Measurements from ENCODE around the gene DNER.

Gene DNER

GRCh38 chr2:229679393-229680125, 34.8 kb downstream of the DNER start:
- Histone ChIP-seq H3K36me3 (ENCODE audit: insufficient read depth, insufficient read length, low read length) (no peaks in the 10 kb centered on the region), H3K9me3 (ENCODE audit: insufficient read depth, low read length) (no peaks in the 10 kb centered on the region), H3K4me1 (ENCODE audit: insufficient read depth, insufficient read length) (no peaks in the 10 kb centered on the region), H3K27me3 (ENCODE audit: insufficient read depth, insufficient read length) (no peaks in the 10 kb centered on the region), H3K4me3 (ENCODE audit: insufficient read length, low read depth) (no peak overlapping the region), H3K9ac (ENCODE audit: insufficient read length, low read depth) (no peak overlapping the region)
- no peak for DNase-seq (ENCODE audit: low read depth, low spot score)
- no peak for TF ChIP-seq SUZ12 (IDR thresholded peaks at IDR 0.05; ENCODE audit: extremely low read depth, insufficient read depth, insufficient read length)
- TF ChIP-seq YY1 (IDR thresholded peaks at IDR 0.05; ENCODE audit: insufficient read depth, insufficient read length), result no peak
- no peak for TF ChIP-seq ZNF274 (IDR thresholded peaks at IDR 0.05; ENCODE audit: low read depth, low read length)

GRCh38 chr2:229675569-229675968, 38.8 kb downstream of the DNER start:
- no peak for DNase-seq (ENCODE audit: low read depth, low spot score)
- H3K9me3 ChIP-seq (ENCODE audit: insufficient read depth, low read length), result no peaks in the 10 kb centered on the region
- H3K36me3 ChIP-seq (ENCODE audit: insufficient read depth, insufficient read length, low read length), result no peaks in the 10 kb centered on the region
- no peak overlapping the region for H3K4me3 ChIP-seq (ENCODE audit: insufficient read length, low read depth)
- H3K9ac ChIP-seq (ENCODE audit: insufficient read length, low read depth), result no peak overlapping the region
- no peak for TF ChIP-seq SUZ12 (IDR thresholded peaks at IDR 0.05; ENCODE audit: extremely low read depth, insufficient read depth, insufficient read length)
- TF ChIP-seq ZNF274 (IDR thresholded peaks at IDR 0.05; ENCODE audit: low read depth, low read length), result no peak
- no peak for TF ChIP-seq YY1 (IDR thresholded peaks at IDR 0.05; ENCODE audit: insufficient read depth, insufficient read length)
- H3K27me3 ChIP-seq (ENCODE audit: insufficient read depth, insufficient read length), result no peaks in the 10 kb centered on the region
- H3K4me1 ChIP-seq (ENCODE audit: insufficient read depth, insufficient read length), result no peaks in the 10 kb centered on the region

- Histone ChIP-seq H3K27me3 (ENCODE audit: insufficient read depth, insufficient read length) (no peaks in the 10 kb centered on the region), H3K9ac (ENCODE audit: insufficient read length, low read depth) (no peak overlapping the region), H3K4me1 (ENCODE audit: insufficient read depth, insufficient read length) (no peaks in the 10 kb centered on the region), H3K36me3 (ENCODE audit: insufficient read depth, insufficient read length, low read length) (no peaks in the 10 kb centered on the region), H3K9me3 (ENCODE audit: insufficient read depth, low read length) (no peaks in the 10 kb centered on the region), H3K4me3 (ENCODE audit: insufficient read length, low read depth) (no peak overlapping the region)
- no peak for TF ChIP-seq YY1 (IDR thresholded peaks at IDR 0.05; ENCODE audit: insufficient read depth, insufficient read length)
- no peak for TF ChIP-seq ZNF274 (IDR thresholded peaks at IDR 0.05; ENCODE audit: low read depth, low read length)
- TF ChIP-seq SUZ12 (IDR thresholded peaks at IDR 0.05; ENCODE audit: extremely low read depth, insufficient read depth, insufficient read length), result no peak
- no peak for DNase-seq (ENCODE audit: low read depth, low spot score)
Measured at GRCh38 chr2:229674830-229675530, 39.4 kb downstream of the DNER start.

- Histone ChIP-seq H3K9me3 (ENCODE audit: insufficient read depth, low read length) (no peaks in the 10 kb centered on the region), H3K27me3 (ENCODE audit: insufficient read depth, insufficient read length) (no peaks in the 10 kb centered on the region), H3K4me1 (ENCODE audit: insufficient read depth, insufficient read length) (no peaks in the 10 kb centered on the region), H3K4me3 (ENCODE audit: insufficient read length, low read depth) (no peak overlapping the region), H3K36me3 (ENCODE audit: insufficient read depth, insufficient read length, low read length) (no peaks in the 10 kb centered on the region), H3K9ac (ENCODE audit: insufficient read length, low read depth) (no peak overlapping the region)
- no peak for DNase-seq (ENCODE audit: low read depth, low spot score)
- TF ChIP-seq SUZ12 (IDR thresholded peaks at IDR 0.05; ENCODE audit: extremely low read depth, insufficient read depth, insufficient read length) (no peak), YY1 (IDR thresholded peaks at IDR 0.05; ENCODE audit: insufficient read depth, insufficient read length) (no peak), ZNF274 (IDR thresholded peaks at IDR 0.05; ENCODE audit: low read depth, low read length) (no peak)
Measured at GRCh38 chr2:229673676-229674075, 40.7 kb downstream of the DNER start.

GRCh38 chr2:229672021-229672420, 42.3 kb downstream of the DNER start:
- no peaks in the 10 kb centered on the region for H3K4me1 ChIP-seq (ENCODE audit: insufficient read depth, insufficient read length)
- H3K4me3 ChIP-seq (ENCODE audit: insufficient read length, low read depth), result no peak overlapping the region
- H3K27me3 ChIP-seq (ENCODE audit: insufficient read depth, insufficient read length), result no peaks in the 10 kb centered on the region
- DNase-seq (ENCODE audit: low read depth, low spot score), result no peak
- no peaks in the 10 kb centered on the region for H3K9me3 ChIP-seq (ENCODE audit: insufficient read depth, low read length)
- no peak overlapping the region for H3K9ac ChIP-seq (ENCODE audit: insufficient read length, low read depth)
- TF ChIP-seq SUZ12 (IDR thresholded peaks at IDR 0.05; ENCODE audit: extremely low read depth, insufficient read depth, insufficient read length), result no peak
- no peak for TF ChIP-seq ZNF274 (IDR thresholded peaks at IDR 0.05; ENCODE audit: low read depth, low read length)
- no peak for TF ChIP-seq YY1 (IDR thresholded peaks at IDR 0.05; ENCODE audit: insufficient read depth, insufficient read length)
- no peaks in the 10 kb centered on the region for H3K36me3 ChIP-seq (ENCODE audit: insufficient read depth, insufficient read length, low read length)

GRCh38 chr2:229669841-229670240, 44.5 kb downstream of the DNER start:
- TF ChIP-seq ZNF274 (IDR thresholded peaks at IDR 0.05; ENCODE audit: low read depth, low read length) (no peak), YY1 (IDR thresholded peaks at IDR 0.05; ENCODE audit: insufficient read depth, insufficient read length) (no peak), SUZ12 (IDR thresholded peaks at IDR 0.05; ENCODE audit: extremely low read depth, insufficient read depth, insufficient read length) (no peak)
- H3K36me3 ChIP-seq (ENCODE audit: insufficient read depth, insufficient read length, low read length), result no peaks in the 10 kb centered on the region
- no peak overlapping the region for H3K4me3 ChIP-seq (ENCODE audit: insufficient read length, low read depth)
- no peak for DNase-seq (ENCODE audit: low read depth, low spot score)
- H3K27me3 ChIP-seq (ENCODE audit: insufficient read depth, insufficient read length), result no peaks in the 10 kb centered on the region
- no peaks in the 10 kb centered on the region for H3K9me3 ChIP-seq (ENCODE audit: insufficient read depth, low read length)
- H3K9ac ChIP-seq (ENCODE audit: insufficient read length, low read depth), result no peak overlapping the region
- H3K4me1 ChIP-seq (ENCODE audit: insufficient read depth, insufficient read length), result no peaks in the 10 kb centered on the region

GRCh38 chr2:229666811-229667210, 47.5 kb downstream of the DNER start:
- no peak for DNase-seq (ENCODE audit: low read depth, low spot score)
- Histone ChIP-seq H3K9me3 (ENCODE audit: insufficient read depth, low read length) (no peaks in the 10 kb centered on the region), H3K4me3 (ENCODE audit: insufficient read length, low read depth) (no peak overlapping the region), H3K36me3 (ENCODE audit: insufficient read depth, insufficient read length, low read length) (no peaks in the 10 kb centered on the region), H3K9ac (ENCODE audit: insufficient read length, low read depth) (no peak overlapping the region), H3K27me3 (ENCODE audit: insufficient read depth, insufficient read length) (no peaks in the 10 kb centered on the region), H3K4me1 (ENCODE audit: insufficient read depth, insufficient read length) (no peaks in the 10 kb centered on the region)
- TF ChIP-seq YY1 (IDR thresholded peaks at IDR 0.05; ENCODE audit: insufficient read depth, insufficient read length) (no peak), SUZ12 (IDR thresholded peaks at IDR 0.05; ENCODE audit: extremely low read depth, insufficient read depth, insufficient read length) (no peak), ZNF274 (IDR thresholded peaks at IDR 0.05; ENCODE audit: low read depth, low read length) (no peak)
